H1 (cell line): ENCODE data around the gene KLK6. TPM values are rescaled to one million over a fixed set of nuclear protein-coding genes. Genes with fewer than 3 reads are reported as not detected.

Source experiments
- BACH1 ChIP-seq: IDR thresholded peaks from 2 replicates; pipeline ENCODE4 v1.6.1; 2012; ENCODE audit warnings: low read length, improper control_type of control experiment
- CHD1 ChIP-seq: IDR thresholded peaks from 2 replicates; pipeline ENCODE4 v1.6.1; 2012; ENCODE audit warnings: low read depth, low read length, improper control_type of control experiment
- CHD7 ChIP-seq: fragments of 300-600 bp; sonication (generic); IDR thresholded peaks from 2 replicates; pipeline ENCODE4 v1.7.1; 2012; ENCODE audit warnings: low read length, moderate library complexity, mild to moderate bottlenecking, inconsistent platforms; ENCODE audit not compliant: insufficient replicate concordance
- EZH2 ChIP-seq: fragments of 200-600 bp; sonication (generic); IDR thresholded peaks from 2 replicates; pipeline ENCODE4 v1.7.1; 2012; ENCODE audit warnings: low read depth, mild to moderate bottlenecking, moderate library complexity, low read length, inconsistent platforms; ENCODE audit not compliant: severe bottlenecking
- FOSL1 ChIP-seq: IDR thresholded peaks from 2 replicates; pipeline ENCODE4 v1.6.1; 2011; ENCODE audit warnings: mild to moderate bottlenecking, low read depth, low read length, moderate library complexity; ENCODE audit not compliant: insufficient read depth
- HDAC6 ChIP-seq: IDR thresholded peaks from one replicate; pipeline ENCODE4 v1.7.1; 2012; ENCODE audit warnings: low read depth, mild to moderate bottlenecking, inconsistent platforms, low read length, moderate library complexity
- KDM1A ChIP-seq: fragments of 200-600, 300-600 bp; sonication (generic); IDR thresholded peaks from 2 replicates; pipeline ENCODE4 v1.7.1; 2016; ENCODE audit warnings: mild to moderate bottlenecking, low read length, borderline replicate concordance
- KDM4A ChIP-seq: IDR thresholded peaks from one replicate; pipeline ENCODE4 v1.7.1; 2012; ENCODE audit warnings: low read depth, mild to moderate bottlenecking, moderate library complexity, low read length, inconsistent platforms; ENCODE audit not compliant: severe bottlenecking
- NRF1 ChIP-seq: IDR thresholded peaks from 2 replicates; pipeline ENCODE4 v1.6.1; 2011; ENCODE audit warnings: mild to moderate bottlenecking, low read depth, low read length, improper control_type of control experiment
- TCF12 ChIP-seq: IDR thresholded peaks from 2 replicates; pipeline ENCODE4 v1.6.1; 2011; ENCODE audit warnings: low read depth, mild to moderate bottlenecking, low read length
- polyA plus RNA-seq, 7 experiments: library from polyadenylated mRNA; depleted of rRNA in 3 of 7; stranded (reverse) in 5 of 7; unstranded in 2 of 7; fragments of >200 nt in 5 of 7; fragments of 200-250 nt in 2 of 7; gene quantifications; 1 replicate in 5 of 7; 2 replicates in 1 of 7; 4 replicates in 1 of 7; pipeline versions ENCODE4 v1.2.1 to v1.2.3, GENCODE V29; 2011 to 2013; ENCODE audit warnings: missing spikeins in 2 of 7, mixed read lengths in 2 of 7
- total RNA-seq: library from RNA; stranded (reverse); fragmentation: NEBNext Ultra II Directional; extraction: Animal tissue kit (Norgen Biotek cat#: 25700); gene quantifications from 2 replicates; pipeline ENCODE4 v1.2.1, GENCODE V29; 2021

Gene KLK6
- total and polyA plus RNA-seq, 2 of the 8 experiments (the other 6 are each of a cell fraction or from before 2014, with no cell fraction given), result 0.69 to 3.2 TPM

DNA sequence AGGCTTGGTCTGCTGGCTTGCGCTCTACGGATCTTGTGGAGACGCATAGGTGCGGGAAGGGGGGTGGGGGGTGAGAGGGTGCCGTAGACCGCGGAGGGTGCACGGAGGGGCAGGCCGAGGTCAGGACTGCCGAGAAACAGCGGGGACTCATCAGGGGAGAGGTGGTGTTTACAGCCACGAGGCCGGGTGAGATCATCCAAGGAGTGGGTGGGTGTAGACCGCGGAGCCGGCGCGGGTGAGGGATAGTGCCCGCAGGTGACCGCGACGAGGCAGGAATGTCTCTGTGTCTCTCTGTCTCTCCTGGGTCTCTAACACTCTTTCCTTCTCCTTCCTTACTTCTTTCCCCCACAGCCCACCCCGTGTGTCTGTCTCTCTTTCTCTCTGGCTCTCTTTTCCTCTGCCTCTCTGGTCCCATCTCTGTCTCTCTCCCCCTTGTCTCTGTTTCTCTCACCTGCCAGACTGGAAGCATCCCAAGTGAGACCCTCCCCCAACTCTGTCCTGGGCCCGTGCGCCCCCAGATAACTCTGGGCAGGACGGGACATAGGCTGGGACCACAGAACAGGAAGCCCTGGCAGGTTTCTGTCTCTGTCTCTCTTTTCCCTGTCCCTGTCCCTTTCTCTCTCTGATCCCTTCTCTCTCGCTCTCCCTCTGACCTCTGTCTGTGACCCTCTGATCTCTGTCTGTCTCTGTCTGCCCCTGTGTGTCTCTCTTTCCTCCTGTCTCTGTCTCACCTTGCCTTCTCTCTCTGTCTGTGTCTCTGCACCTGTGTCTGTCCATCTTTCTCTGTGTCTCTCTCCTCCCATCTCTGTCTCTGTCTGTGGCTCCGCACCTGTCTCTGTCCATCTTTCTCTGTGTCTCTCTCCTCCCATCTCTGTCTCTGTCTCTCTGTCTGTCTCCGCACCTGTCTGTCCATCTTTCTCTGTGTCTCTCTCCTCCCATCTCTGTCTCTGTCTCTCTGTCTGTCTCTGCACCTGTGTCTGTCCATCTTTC is 56.4 kb downstream of the KLK6 start (continued):
- TF ChIP-seq CHD7 (no peak), NRF1 (no peak), HDAC6 (no peak), FOSL1 (no peak), EZH2 (peak; percentile 65), KDM1A (no peak), CHD1 (no peak), BACH1 (no peak), TCF12 (no peak), KDM4A (no peak)
